HepG2 (cell line): Measurements from ENCODE around the gene C16orf89. TPM values are rescaled to one million over a fixed set of nuclear protein-coding genes. Genes with fewer than 3 reads are reported as not detected.

ENCODE experiments used
- ARID2 ChIP-seq: sonication (generic); formaldehyde crosslinking; IDR thresholded peaks from 2 replicates; pipeline ENCODE4 v1.8.1; 2022; ENCODE audit warnings: mild to moderate bottlenecking, missing genetic modification reagents, borderline replicate concordance
- CREB1 ChIP-seq, 2 experiments: fragments of 450-650 bp in 1 of 2; IDR thresholded peaks; 2 replicates each; pipeline ENCODE4 v1.6.1; 2016 to 2017; ENCODE audit warnings: control low read depth in 1 of 2, mild to moderate bottlenecking in 1 of 2, missing compliant biosample characterization in 1 of 2, missing genetic modification characterization in 1 of 2
- ESRRA ChIP-seq: sonication (generic); formaldehyde crosslinking; IDR thresholded peaks from 2 replicates; pipeline ENCODE4 v1.5.1; 2020; ENCODE audit warnings: mild to moderate bottlenecking, low read depth, missing genetic modification reagents
- FLYWCH1 ChIP-seq: sonication (generic); formaldehyde crosslinking; IDR thresholded peaks from 2 replicates; pipeline ENCODE4 v1.8.1; 2023; ENCODE audit warnings: mild to moderate bottlenecking, missing genetic modification reagents
- GATA4 ChIP-seq: sonication (generic); IDR thresholded peaks from 2 replicates; pipeline ENCODE4 v1.6.1; 2016; ENCODE audit warnings: antibody characterized with exemption, low read depth, borderline replicate concordance
- KDM5B ChIP-seq: sonication (generic); formaldehyde crosslinking; IDR thresholded peaks from 2 replicates; pipeline ENCODE4 v1.4.0; 2020; ENCODE audit warnings: missing genetic modification reagents, mild to moderate bottlenecking, borderline replicate concordance
- MEF2D ChIP-seq: sonication (generic); formaldehyde crosslinking; IDR thresholded peaks from 2 replicates; pipeline ENCODE4 v1.5.1; 2020; ENCODE audit warnings: mild to moderate bottlenecking, missing genetic modification reagents
- NCOA1 ChIP-seq: sonication (generic); formaldehyde crosslinking; IDR thresholded peaks from 2 replicates; pipeline ENCODE4 v1.9.0; 2021; ENCODE audit warnings: missing genetic modification reagents
- PHF20 ChIP-seq: sonication (generic); formaldehyde crosslinking; IDR thresholded peaks from 2 replicates; pipeline ENCODE4 v1.5.0; 2020; ENCODE audit warnings: mild to moderate bottlenecking, missing genetic modification reagents
- POLR2AphosphoS5 ChIP-seq: IDR thresholded peaks from 2 replicates; pipeline ENCODE4 v1.6.1; 2012; ENCODE audit warnings: low read depth, low read length
- SNAI1 ChIP-seq: sonication (generic); formaldehyde crosslinking; IDR thresholded peaks from 2 replicates; pipeline ENCODE4 v1.5.0; 2020; ENCODE audit warnings: mild to moderate bottlenecking, missing genetic modification reagents, borderline replicate concordance
- TGIF2 ChIP-seq: IDR thresholded peaks from 2 replicates; pipeline ENCODE4 v1.6.1; 2016; ENCODE audit warnings: control low read depth, missing compliant biosample characterization
- ZFAT ChIP-seq: sonication (generic); formaldehyde crosslinking; conservative IDR thresholded peaks from 2 replicates; pipeline ENCODE4 v1.8.1; 2023; ENCODE audit warnings: missing genetic modification reagents, inconsistent platforms
- ZNF17 ChIP-seq: sonication (generic); formaldehyde crosslinking; IDR thresholded peaks from 2 replicates; pipeline ENCODE4 v1.5.0; 2020; ENCODE audit warnings: mild to moderate bottlenecking, missing genetic modification reagents
- ZSCAN12 ChIP-seq: sonication (generic); formaldehyde crosslinking; IDR thresholded peaks from 2 replicates; pipeline ENCODE4 v1.9.0; 2021; ENCODE audit warnings: mild to moderate bottlenecking, missing genetic modification reagents
- polyA plus RNA-seq, 8 experiments: library from polyadenylated mRNA; depleted of rRNA in 3 of 8; stranded (reverse) in 7 of 8; unstranded in 1 of 8; fragments of >200 nt; fragmentation: Illumina TruSeq in 4 of 8; extraction: Trizol in 4 of 8; gene quantifications; 2 replicates each; pipeline versions ENCODE4 v1.2.1 to v1.2.3, GENCODE V29; 2011 to 2016; ENCODE audit warnings: low read depth in 4 of 8, missing spikeins in 1 of 8, mixed read lengths in 1 of 8; ENCODE audit not compliant: insufficient read depth in 1 of 8
- total RNA-seq, 5 experiments: library from RNA; depleted of rRNA; stranded (reverse); fragments of >200 nt; fragmentation: Illumina TruSeq; extraction: Trizol; gene quantifications; 2 replicates each; pipeline ENCODE4 v1.2.3, GENCODE V29; 2016; ENCODE audit warnings: low read depth in 1 of 5
- TF ChIP-seq, protein P1 (sequence below): sonication (generic); formaldehyde crosslinking; IDR thresholded peaks from 2 replicates; pipeline ENCODE4 v1.4.0; 2020; ENCODE audit warnings: missing genetic modification reagents, borderline replicate concordance
- TF ChIP-seq, protein P2 (sequence below): sonication (generic); formaldehyde crosslinking; IDR thresholded peaks from 2 replicates; pipeline ENCODE4 v1.4.0; 2020; ENCODE audit warnings: low read depth, mild to moderate bottlenecking, missing genetic modification reagents
- TF ChIP-seq, protein P3 (sequence below): sonication (generic); formaldehyde crosslinking; IDR thresholded peaks from 2 replicates; pipeline ENCODE4 v1.5.1; 2020; ENCODE audit warnings: mild to moderate bottlenecking, missing genetic modification reagents
- TF ChIP-seq, protein P4 (sequence below): sonication (generic); formaldehyde crosslinking; IDR thresholded peaks from 2 replicates; pipeline ENCODE4 v1.4.0; 2020; ENCODE audit warnings: missing genetic modification reagents

The C16orf89 gene
- total and polyA plus RNA-seq, 2 of the 13 experiments (the other 11 are each of a cell fraction or from before 2014, with no cell fraction given) = 1.9 to 3.4 TPM

DNA sequence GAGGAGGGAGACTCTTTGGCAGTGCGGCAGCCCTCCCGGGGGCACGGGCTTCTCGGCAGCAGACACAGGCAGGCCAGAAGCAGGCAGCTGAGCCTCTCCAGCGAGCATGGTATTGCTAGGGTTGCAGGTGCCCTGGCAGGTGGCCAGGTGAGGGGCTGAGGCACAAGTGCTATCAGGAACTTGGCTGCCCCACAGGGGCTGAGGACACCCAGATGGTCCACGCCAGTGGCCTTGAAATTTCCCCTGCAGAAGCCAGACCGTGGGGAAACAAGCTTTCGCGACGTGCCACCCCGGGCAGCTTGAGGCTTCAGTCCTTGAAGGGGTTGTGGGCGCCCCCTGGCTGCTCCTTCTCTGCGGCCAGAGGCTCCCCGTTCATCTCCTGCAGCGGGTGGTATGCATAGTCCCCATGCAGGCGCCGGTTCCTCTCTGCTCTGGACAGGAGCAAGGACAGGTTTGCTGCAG lies 40.6 kb downstream of the C16orf89 start (continued):
- TF ChIP-seq FLYWCH1 (CRISPR knock-in tag) (no peak), CREB1 (IDR thresholded peaks at IDR 0.05) (no peak), CREB1 (CRISPR knock-in tag; IDR thresholded peaks at IDR 0.05) (no peak), KDM5B (peak; percentile 34; the same call in 1 of the 2 replicates), SNAI1 (no peak), ZNF17 (CRISPR knock-in tag) (no peak), MEF2D (CRISPR knock-in tag) (no peak), NCOA1 (CRISPR knock-in tag) (no peak), GATA4 (no peak), POLR2AphosphoS5 (no peak), TGIF2 (CRISPR knock-in tag) (no peak), PHF20 (CRISPR knock-in tag) (no peak), ESRRA (CRISPR knock-in tag) (no peak), ZSCAN12 (CRISPR knock-in tag) (no peak), ZFAT (CRISPR knock-in tag) (no peak), ARID2 (no peak)
- TF ChIP-seq, protein P1, sequence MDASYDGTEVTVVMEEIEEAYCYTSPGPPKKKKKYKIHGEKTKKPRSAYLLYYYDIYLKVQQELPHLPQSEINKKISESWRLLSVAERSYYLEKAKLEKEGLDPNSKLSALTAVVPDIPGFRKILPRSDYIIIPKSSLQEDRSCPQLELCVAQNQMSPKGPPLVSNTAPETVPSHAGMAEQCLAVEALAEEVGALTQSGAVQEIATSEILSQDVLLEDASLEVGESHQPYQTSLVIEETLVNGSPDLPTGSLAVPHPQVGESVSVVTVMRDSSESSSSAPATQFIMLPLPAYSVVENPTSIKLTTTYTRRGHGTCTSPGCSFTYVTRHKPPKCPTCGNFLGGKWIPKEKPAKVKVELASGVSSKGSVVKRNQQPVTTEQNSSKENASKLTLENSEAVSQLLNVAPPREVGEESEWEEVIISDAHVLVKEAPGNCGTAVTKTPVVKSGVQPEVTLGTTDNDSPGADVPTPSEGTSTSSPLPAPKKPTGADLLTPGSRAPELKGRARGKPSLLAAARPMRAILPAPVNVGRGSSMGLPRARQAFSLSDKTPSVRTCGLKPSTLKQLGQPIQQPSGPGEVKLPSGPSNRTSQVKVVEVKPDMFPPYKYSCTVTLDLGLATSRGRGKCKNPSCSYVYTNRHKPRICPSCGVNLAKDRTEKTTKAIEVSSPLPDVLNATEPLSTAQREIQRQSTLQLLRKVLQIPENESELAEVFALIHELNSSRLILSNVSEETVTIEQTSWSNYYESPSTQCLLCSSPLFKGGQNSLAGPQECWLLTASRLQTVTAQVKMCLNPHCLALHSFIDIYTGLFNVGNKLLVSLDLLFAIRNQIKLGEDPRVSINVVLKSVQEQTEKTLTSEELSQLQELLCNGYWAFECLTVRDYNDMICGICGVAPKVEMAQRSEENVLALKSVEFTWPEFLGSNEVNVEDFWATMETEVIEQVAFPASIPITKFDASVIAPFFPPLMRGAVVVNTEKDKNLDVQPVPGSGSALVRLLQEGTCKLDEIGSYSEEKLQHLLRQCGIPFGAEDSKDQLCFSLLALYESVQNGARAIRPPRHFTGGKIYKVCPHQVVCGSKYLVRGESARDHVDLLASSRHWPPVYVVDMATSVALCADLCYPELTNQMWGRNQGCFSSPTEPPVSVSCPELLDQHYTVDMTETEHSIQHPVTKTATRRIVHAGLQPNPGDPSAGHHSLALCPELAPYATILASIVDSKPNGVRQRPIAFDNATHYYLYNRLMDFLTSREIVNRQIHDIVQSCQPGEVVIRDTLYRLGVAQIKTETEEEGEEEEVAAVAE = no peak
- TF ChIP-seq, protein P2, sequence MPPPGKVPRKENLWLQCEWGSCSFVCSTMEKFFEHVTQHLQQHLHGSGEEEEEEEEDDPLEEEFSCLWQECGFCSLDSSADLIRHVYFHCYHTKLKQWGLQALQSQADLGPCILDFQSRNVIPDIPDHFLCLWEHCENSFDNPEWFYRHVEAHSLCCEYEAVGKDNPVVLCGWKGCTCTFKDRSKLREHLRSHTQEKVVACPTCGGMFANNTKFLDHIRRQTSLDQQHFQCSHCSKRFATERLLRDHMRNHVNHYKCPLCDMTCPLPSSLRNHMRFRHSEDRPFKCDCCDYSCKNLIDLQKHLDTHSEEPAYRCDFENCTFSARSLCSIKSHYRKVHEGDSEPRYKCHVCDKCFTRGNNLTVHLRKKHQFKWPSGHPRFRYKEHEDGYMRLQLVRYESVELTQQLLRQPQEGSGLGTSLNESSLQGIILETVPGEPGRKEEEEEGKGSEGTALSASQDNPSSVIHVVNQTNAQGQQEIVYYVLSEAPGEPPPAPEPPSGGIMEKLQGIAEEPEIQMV (CRISPR knock-in tag) = no peak
- TF ChIP-seq, protein P3, sequence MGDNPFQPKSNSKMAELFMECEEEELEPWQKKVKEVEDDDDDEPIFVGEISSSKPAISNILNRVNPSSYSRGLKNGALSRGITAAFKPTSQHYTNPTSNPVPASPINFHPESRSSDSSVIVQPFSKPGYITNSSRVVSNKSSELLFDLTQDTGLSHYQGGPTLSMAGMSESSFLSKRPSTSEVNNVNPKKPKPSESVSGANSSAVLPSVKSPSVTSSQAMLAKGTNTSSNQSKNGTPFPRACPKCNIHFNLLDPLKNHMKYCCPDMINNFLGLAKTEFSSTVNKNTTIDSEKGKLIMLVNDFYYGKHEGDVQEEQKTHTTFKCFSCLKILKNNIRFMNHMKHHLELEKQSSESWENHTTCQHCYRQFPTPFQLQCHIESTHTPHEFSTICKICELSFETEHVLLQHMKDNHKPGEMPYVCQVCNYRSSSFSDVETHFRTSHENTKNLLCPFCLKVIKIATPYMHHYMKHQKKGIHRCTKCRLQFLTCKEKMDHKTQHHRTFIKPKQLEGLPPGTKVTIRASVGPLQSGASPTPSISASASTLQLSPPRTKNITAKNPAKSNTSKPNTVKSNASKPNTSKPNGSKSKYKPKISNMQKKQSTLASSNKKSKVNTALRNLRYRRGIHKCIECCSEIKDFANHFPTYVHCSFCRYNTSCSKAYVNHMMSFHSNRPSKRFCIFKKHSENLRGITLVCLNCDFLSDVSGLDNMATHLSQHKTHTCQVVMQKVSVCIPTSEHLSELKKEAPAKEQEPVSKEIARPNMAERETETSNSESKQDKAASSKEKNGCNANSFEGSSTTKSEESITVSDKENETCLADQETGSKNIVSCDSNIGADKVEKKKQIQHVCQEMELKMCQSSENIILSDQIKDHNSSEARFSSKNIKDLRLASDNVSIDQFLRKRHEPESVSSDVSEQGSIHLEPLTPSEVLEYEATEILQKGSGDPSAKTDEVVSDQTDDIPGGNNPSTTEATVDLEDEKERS (CRISPR knock-in tag) = no peak
- TF ChIP-seq, protein P4, sequence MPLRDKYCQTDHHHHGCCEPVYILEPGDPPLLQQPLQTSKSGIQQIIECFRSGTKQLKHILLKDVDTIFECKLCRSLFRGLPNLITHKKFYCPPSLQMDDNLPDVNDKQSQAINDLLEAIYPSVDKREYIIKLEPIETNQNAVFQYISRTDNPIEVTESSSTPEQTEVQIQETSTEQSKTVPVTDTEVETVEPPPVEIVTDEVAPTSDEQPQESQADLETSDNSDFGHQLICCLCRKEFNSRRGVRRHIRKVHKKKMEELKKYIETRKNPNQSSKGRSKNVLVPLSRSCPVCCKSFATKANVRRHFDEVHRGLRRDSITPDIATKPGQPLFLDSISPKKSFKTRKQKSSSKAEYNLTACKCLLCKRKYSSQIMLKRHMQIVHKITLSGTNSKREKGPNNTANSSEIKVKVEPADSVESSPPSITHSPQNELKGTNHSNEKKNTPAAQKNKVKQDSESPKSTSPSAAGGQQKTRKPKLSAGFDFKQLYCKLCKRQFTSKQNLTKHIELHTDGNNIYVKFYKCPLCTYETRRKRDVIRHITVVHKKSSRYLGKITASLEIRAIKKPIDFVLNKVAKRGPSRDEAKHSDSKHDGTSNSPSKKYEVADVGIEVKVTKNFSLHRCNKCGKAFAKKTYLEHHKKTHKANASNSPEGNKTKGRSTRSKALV (CRISPR knock-in tag) = no peak
